GM15510 (cell line): Measurements from ENCODE around the gene UBE2V1.

Source experiments
- POLR2A ChIP-seq: IDR thresholded peaks from 3 replicates; pipeline ENCODE4 v1.6.1; 2011; ENCODE audit warnings: borderline replicate concordance; ENCODE audit not compliant: insufficient read length; ENCODE audit errors: extremely low read depth

UBE2V1 gene

GRCh38 chr20:50141811-50142561, 29.0 kb upstream of the UBE2V1 start:
- no peak for TF ChIP-seq POLR2A

- no peak for TF ChIP-seq POLR2A
Observed at GRCh38 chr20:50141018-50141675, 28.2 kb upstream of the UBE2V1 start.

DNA sequence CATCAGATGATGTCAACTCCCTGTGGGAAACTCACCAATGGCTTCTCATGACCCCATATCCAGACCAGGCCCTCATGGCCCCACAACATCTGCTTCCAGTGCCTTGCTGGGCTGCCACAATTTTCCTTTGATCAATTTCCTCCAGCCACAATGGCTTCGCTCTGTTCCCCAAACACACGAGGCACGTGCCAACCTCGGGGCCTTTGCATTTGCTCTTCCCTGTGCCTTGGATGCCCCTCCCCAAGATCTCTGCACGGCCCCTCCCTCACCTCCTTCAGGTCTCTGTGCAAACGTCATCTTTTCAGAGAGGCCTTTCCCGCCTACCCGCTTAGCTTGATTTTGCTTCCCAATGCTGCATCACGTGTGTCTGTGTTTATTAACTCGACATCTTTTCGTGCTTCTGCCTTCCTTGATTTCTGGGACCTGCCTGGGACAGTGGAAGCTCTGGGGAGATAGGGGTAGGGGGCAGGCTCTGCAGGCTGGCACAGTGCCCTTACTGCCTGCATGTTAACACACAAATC, 27.4 kb upstream of the UBE2V1 start:
- TF ChIP-seq POLR2A, result no peak

DNA sequence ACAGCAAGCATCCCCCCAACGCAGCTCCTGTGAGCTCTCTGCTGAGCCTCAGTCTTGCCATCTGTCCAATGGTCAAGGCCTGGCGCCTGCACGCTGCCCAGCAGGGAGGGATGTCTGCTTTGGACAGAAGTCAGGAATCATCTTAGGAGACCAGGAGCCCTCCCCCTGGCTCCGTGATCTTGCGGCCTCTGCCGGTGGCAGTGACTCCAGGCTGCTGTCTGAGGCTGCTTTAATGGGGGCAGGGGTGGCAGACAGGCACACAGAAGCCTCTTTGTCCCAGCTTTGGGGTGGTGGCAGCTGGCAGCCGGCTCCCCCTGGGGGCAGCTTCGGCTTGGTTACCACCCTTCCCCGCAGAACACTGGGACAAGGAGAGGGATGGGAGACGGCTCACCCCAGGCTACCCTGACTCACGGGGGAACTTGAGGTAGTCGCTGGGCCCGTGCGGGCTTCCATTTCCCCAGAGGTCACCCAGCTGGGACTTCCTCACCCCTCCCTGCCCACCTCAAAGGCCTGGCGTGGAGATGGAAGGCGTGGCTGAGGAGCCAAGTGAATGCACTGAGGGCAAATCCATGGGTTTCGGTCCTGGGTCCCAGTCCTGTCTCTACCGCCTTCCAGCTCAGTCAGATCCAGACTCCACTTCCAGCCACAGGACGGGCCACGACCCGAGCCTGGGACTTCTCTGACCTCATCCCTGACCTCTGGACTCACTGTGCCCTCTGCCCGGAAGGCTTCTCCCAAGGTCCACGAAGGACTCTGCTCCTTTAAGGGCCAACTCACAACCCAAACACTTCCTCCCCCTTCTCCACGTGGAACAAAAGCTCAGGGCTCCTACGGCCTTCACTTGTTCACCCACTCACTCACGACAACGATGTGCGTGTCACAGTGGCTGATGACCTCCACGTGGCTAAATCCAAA, 25.8 kb upstream of the UBE2V1 start:
- TF ChIP-seq POLR2A, result no peak

GRCh38 chr20:50138120-50138478, 25.1 kb upstream of the UBE2V1 start:
- TF ChIP-seq POLR2A, result no peak

GRCh38 chr20:50136822-50137599, 24.1 kb upstream of the UBE2V1 start:
- TF ChIP-seq POLR2A, result no peak

DNA sequence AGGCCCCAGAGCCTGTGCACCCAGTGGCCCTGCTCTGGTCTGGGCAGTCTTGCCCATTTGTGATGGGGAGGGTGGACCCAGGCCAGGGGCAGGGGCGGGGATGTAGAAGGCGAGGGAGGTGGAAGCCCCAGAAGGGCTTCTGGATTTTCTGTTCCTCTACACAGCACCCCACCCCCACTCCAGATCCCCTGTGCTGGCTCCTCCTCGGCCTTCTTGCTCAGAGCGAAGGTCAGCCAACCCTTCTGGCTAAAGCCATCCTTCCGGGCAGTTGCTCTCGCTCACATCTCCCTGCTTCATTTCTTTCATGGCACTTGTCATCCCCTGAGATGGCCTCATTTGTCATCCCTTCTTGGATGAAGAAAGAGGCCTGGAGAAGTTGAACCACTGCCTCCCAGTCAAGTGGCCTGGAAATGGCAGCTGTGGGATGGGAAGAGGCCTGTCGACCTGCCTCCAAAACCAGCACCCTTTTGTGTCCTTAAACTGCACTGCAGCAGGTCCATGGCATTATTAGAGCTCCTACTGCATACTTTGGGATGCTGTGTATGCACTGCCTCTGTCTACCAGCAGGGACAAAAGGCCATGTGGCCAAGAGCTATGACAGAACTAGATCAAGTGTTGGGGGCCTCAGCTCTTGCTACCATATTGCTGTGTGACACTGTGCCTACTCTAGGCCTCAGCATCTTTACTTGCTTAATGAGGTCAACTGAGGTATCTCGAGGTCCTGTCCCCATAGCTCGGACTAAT, 20.7 kb upstream of the UBE2V1 start:
- no peak for TF ChIP-seq POLR2A

DNA sequence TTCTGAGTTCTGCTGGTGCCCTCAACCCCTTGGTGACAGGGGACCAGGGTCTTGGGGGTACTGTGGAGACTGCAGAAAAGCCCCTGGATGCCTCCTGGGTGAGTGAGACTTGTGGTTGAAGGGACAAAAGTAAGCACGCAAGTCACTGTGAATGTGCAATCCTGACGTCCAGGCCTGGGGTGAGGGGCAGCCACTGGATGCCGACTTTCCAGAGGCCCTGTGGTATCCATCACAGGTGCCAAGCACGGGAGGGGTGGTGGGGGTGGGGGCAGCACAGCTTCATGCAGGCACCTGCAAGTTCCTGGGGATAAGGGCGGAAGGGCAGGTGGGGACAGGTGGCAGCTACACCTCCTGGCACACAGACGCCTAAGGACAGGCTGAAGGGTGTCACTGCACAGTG, 20.1 kb upstream of the UBE2V1 start:
- no peak for TF ChIP-seq POLR2A

DNA sequence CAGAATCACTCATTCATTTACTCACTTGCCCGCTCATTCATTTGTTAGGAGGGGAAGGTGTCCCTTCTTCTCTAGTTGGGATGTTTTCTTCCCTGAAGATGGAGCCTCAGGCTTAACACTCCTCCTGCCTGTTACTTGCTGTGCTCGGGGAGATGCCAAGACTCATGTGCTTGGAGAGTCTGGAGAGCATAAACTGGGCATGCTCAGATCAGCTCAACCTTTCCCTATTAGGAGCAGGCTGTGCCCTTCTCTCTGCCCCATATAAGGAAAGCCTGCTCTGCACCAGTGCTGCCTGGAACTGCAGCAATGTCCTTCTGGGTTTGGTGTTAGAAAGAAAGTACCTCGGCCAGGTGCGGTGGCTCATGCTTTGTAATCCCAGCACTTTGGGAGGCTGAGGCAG, 18.0 kb upstream of the UBE2V1 start:
- TF ChIP-seq POLR2A, result no peak

DNA sequence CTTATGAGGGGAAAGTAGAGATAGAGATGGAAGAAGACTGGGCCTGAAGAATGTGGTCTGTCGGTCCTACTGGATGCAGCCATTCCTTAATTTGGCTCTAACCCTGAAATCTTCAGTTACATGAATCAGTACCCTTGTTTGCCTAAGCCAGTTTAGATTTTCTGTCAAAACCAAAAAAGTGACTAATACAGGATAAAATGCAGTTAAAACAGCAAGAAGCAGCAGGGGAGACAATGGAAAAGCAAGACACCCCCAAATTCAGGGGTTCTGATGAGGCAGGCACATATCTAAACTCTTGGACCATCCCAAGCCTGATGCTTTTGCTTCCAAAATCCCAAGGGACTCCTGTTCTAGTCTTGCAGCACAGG, 17.4 kb upstream of the UBE2V1 start:
- TF ChIP-seq POLR2A, result no peak

- TF ChIP-seq POLR2A, result no peak
Observed at GRCh38 chr20:50129662-50130355, 16.9 kb upstream of the UBE2V1 start.

GRCh38 chr20:50128520-50128905, 15.6 kb upstream of the UBE2V1 start:
- no peak for TF ChIP-seq POLR2A
